Activated T-cell treated with anti-CD3 and anti-CD28 coated beads, Interleukin-2, amount 50 U/mL, for 24 hours (primary cell): ENCODE data around the gene INPP4A.

ENCODE experiments used
- DNase-seq: peaks from one replicate; pipeline ENCODE4 v3.0.0-alpha.2; 2020
- H3K27ac Mint-ChIP-seq: 2 replicates; pipeline ENCODE4 v1.8.0; 2020; ENCODE audit warnings: mild to moderate bottlenecking, mixed read lengths
- H3K27me3 Mint-ChIP-seq: 2 replicates; pipeline ENCODE4 v1.8.0; 2020; ENCODE audit warnings: mixed read lengths
- H3K36me3 Mint-ChIP-seq: 2 replicates; pipeline ENCODE4 v1.8.0; 2020; ENCODE audit warnings: low read depth, mixed read lengths
- H3K4me1 Mint-ChIP-seq: 2 replicates; pipeline ENCODE4 v1.8.0; 2020; ENCODE audit warnings: low read depth, mixed read lengths
- H3K4me3 Mint-ChIP-seq: 2 replicates; pipeline ENCODE4 v1.8.0; 2020; ENCODE audit warnings: mild to moderate bottlenecking, moderate library complexity, mixed read lengths
- H3K9me3 Mint-ChIP-seq: 2 replicates; pipeline ENCODE4 v1.8.0; 2020; ENCODE audit warnings: mixed read lengths

Gene INPP4A

DNA sequence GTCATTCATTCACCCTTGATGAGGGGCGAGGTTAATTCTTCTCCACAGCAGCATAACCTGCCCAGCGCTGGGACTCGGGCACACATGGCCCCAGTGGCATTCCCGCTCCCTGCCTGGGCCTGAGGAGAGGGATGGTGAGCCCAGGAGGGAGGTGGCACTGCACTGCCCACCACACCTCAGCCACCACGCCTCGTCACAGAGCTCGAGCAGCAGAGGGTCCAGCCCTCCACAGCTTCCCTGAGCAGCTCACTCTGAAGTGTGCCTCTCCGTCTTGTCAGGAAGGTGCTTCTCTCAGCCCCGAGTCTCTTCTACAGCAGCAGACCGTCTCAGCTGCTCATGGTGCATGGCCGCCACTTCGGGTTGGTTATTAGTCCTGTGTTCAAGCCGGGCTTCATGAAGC is 128.8 kb downstream of the INPP4A start:
- no peak overlapping the region for H3K4me3 Mint-ChIP-seq
- no peaks in the 10 kb centered on the region for H3K4me1 Mint-ChIP-seq
- H3K36me3 Mint-ChIP-seq, result peaks cover 92% of the 10 kb centered on the region
- no peaks in the 10 kb centered on the region for H3K9me3 Mint-ChIP-seq
- no peak overlapping the region for H3K27ac Mint-ChIP-seq
- DNase-seq, result no peak
- no peaks in the 10 kb centered on the region for H3K27me3 Mint-ChIP-seq

DNA sequence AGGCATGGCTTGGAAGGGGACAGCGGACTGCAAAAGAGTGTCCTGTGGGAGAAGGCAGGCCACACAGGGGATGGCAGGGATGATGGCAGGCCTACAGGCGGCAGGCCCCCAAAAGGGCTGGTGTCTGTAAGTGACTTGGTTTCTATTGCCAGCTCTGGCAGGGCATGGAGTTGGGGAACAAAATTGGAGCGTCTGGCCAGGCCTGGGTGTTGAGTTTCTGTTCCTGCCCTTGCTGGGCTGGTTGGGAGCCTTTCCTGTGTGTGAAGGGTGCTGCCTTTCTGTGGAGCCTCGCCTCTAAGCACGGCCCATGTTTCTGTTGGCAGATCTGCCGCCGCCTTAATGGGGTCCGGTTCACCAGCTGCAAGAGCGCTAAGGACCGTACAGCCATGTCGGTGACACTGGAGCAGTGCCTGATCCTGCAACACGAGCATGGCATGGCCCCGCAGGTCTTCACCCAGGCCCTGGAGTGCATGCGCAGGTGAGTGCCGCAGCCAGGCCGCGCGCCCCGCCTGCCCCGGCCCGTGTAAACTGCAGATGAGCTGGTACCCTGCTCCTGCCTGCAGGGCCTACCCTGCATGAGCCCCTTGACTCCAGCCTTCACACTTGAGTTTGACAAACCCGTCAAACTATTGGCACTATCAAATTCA is 132.1 kb downstream of the INPP4A start:
- no peaks in the 10 kb centered on the region for H3K4me1 Mint-ChIP-seq
- peak overlapping the region; percentile 24 for H3K27ac Mint-ChIP-seq
- H3K4me3 Mint-ChIP-seq, result no peak overlapping the region
- no peaks in the 10 kb centered on the region for H3K27me3 Mint-ChIP-seq
- DNase-seq, result no peak
- no peaks in the 10 kb centered on the region for H3K9me3 Mint-ChIP-seq
- peaks cover 83% of the 10 kb centered on the region for H3K36me3 Mint-ChIP-seq

DNA sequence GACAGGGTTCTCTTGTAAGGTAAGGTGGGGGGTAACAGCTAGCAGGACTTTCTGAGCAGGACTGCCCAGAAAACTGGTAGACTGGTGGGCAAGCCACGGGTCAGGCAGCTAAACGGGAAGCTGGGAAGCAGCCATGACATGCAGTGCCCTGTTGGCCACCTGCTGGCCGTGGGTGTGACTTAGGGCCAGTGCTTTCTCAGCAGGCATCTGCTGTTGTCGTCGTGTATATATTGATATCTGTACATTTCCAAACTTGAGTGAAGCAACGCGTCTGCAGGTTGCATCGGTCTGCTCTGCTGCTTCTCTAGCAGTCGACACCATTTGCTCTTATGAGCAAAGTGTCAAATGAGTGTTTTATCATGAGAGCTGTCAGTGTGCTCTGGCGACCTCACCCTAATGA is 132.7 kb downstream of the INPP4A start:
- no peaks in the 10 kb centered on the region for H3K4me1 Mint-ChIP-seq
- H3K4me3 Mint-ChIP-seq, result no peak overlapping the region
- DNase-seq, result no peak
- no peaks in the 10 kb centered on the region for H3K27me3 Mint-ChIP-seq
- peak overlapping the region; percentile 23 for H3K27ac Mint-ChIP-seq
- peaks cover 85% of the 10 kb centered on the region for H3K36me3 Mint-ChIP-seq
- no peaks in the 10 kb centered on the region for H3K9me3 Mint-ChIP-seq

- Mint-ChIP-seq H3K27me3 (no peaks in the 10 kb centered on the region), H3K36me3 (peaks cover 83% of the 10 kb centered on the region), H3K9me3 (no peaks in the 10 kb centered on the region), H3K27ac (peak overlapping the region; percentile 15), H3K4me3 (no peak overlapping the region), H3K4me1 (no peaks in the 10 kb centered on the region)
- no peak for DNase-seq
Observed at GRCh38 chr2:98578231-98578630, 133.6 kb downstream of the INPP4A start.

GRCh38 chr2:98579926-98580325 is 135.3 kb downstream of the INPP4A start:
- no peaks in the 10 kb centered on the region for H3K4me1 Mint-ChIP-seq
- H3K36me3 Mint-ChIP-seq, result peaks cover 86% of the 10 kb centered on the region
- DNase-seq, result no peak
- H3K4me3 Mint-ChIP-seq, result no peak overlapping the region
- no peaks in the 10 kb centered on the region for H3K27me3 Mint-ChIP-seq
- peak overlapping the region; percentile 38 for H3K27ac Mint-ChIP-seq
- H3K9me3 Mint-ChIP-seq, result no peaks in the 10 kb centered on the region

DNA sequence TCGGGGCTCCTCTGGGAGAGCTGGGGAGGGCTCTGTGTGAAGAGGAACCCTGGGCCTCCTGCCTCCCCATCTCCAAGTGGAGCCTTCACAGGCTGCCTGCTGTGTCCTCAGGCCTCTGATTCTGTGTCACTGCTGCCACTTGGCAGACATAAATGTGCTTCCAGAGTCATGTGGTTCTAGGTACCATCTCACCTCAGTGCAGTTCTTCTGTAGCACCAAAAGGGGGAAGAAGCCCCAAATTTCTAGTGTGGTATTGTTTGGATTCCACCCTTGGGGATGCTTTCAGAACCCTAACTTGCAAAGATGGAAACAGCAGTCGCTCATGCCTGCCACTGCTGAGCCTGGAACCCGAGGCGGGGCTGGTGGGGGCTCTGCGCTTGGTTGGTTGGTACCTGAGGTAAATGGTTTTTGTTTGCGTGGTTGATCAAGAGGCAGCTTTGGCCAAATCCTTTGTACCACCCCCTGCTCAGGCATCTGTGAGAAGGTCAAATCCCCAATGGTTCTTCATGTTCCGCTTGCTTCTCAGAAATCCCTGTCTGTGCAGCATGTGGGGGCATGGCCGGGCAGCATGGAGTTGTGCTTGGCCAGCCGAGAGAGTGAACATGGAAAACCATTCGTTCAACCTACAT is 136.1 kb downstream of the INPP4A start:
- Mint-ChIP-seq H3K36me3 (peaks cover 86% of the 10 kb centered on the region), H3K27me3 (no peaks in the 10 kb centered on the region), H3K4me3 (no peak overlapping the region), H3K27ac (peak overlapping the region; percentile 38), H3K9me3 (no peaks in the 10 kb centered on the region), H3K4me1 (no peaks in the 10 kb centered on the region)
- DNase-seq, result no peak

DNA sequence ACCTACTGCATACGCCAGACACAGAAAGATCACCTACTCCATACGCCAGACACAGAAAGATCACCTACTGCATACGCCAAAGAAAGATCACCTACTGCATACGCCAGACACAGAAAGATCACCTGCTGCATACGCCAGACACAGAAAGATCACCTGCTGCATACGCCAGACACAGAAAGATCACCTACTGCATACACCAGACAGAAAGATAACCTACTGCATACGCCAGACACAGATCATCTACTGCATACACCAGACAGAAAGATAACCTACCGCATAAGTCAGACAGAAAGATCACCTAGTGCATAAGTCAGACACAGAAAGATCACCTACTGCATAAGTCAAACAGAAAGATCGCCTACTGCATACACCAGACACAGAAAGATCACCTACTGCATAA is 137.9 kb downstream of the INPP4A start:
- Mint-ChIP-seq H3K4me1 (no peaks in the 10 kb centered on the region), H3K4me3 (no peak overlapping the region), H3K27me3 (no peaks in the 10 kb centered on the region), H3K27ac (no peak overlapping the region), H3K9me3 (no peaks in the 10 kb centered on the region), H3K36me3 (peaks cover 85% of the 10 kb centered on the region)
- DNase-seq, result no peak

DNA sequence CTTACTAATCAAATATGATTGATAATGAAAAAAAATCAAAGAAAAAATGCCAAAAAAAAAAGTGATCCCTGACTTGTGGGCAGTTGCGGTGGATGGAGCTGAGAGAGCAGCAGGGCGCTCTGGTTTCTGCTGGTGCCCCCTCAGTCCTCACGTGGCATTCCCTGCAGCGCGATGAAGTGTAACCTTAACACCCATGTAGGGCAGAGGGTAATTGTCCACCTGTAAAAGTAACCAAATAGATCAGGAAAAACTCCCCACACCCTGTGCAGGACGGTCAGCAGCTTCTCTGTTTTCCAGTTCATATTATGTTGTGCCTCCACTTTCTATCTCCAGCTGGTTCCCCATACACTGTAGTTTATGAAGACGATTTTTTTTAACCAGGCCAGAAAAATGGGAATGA is 138.6 kb downstream of the INPP4A start:
- DNase-seq, result no peak
- Mint-ChIP-seq H3K27ac (peak overlapping the region; percentile 61), H3K4me3 (no peak overlapping the region)

GRCh38 chr2:98583816-98584618 is 139.4 kb downstream of the INPP4A start:
- no peak for DNase-seq
- H3K36me3 Mint-ChIP-seq, result peaks cover 82% of the 10 kb centered on the region
- H3K27me3 Mint-ChIP-seq, result no peaks in the 10 kb centered on the region
- no peak overlapping the region for H3K4me3 Mint-ChIP-seq
- no peaks in the 10 kb centered on the region for H3K9me3 Mint-ChIP-seq
- peak overlapping the region; percentile 47 for H3K27ac Mint-ChIP-seq
- peaks cover 5% of the 10 kb centered on the region for H3K4me1 Mint-ChIP-seq

More for the DNA sequence above, 138.6 kb downstream of the INPP4A start:
- no peaks in the 10 kb centered on the region for H3K9me3 Mint-ChIP-seq
- H3K4me1 Mint-ChIP-seq, result peaks cover 2% of the 10 kb centered on the region
- H3K36me3 Mint-ChIP-seq, result peaks cover 85% of the 10 kb centered on the region
- H3K27me3 Mint-ChIP-seq, result no peaks in the 10 kb centered on the region

GRCh38 chr2:98585386-98585785 is 140.7 kb downstream of the INPP4A start:
- no peaks in the 10 kb centered on the region for H3K9me3 Mint-ChIP-seq
- peaks cover 85% of the 10 kb centered on the region for H3K36me3 Mint-ChIP-seq
- DNase-seq, result no peak
- H3K4me1 Mint-ChIP-seq, result peaks cover 7% of the 10 kb centered on the region
- peak overlapping the region; percentile 69 for H3K27ac Mint-ChIP-seq
- H3K4me3 Mint-ChIP-seq, result no peak overlapping the region
- no peaks in the 10 kb centered on the region for H3K27me3 Mint-ChIP-seq

DNA sequence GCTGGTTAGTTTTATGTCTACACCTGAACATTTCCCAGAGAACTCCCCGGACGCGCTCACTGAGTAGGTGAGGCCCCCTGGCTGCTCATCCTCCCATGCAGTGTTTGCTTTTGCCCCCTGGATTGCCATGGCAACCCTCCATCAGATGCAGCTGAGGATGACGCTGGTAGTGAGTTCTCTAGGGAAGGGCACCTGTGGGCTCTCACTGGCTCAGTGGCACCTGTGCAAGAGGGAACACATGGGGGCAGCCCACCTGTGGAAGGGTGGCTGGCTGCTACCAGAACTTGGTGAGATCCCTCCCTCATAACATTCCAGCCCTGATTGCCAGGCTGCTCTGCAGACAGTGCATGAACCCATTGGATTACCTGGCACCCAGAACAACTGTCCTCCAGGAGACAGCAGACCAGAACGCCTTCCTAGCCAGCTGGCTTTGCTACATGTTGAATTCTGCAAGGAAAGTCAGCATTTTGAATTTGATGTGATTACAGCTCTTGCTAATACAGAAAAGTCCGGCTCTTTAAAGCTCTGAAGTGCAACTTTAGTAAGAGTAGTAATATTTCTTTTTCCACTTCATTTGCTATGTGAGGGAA is 142.0 kb downstream of the INPP4A start:
- H3K4me3 Mint-ChIP-seq, result no peak overlapping the region
- H3K27me3 Mint-ChIP-seq, result no peaks in the 10 kb centered on the region
- H3K9me3 Mint-ChIP-seq, result no peaks in the 10 kb centered on the region
- no peak for DNase-seq
- peaks cover 8% of the 10 kb centered on the region for H3K4me1 Mint-ChIP-seq
- peak overlapping the region; percentile 12 for H3K27ac Mint-ChIP-seq
- peaks cover 89% of the 10 kb centered on the region for H3K36me3 Mint-ChIP-seq

DNA sequence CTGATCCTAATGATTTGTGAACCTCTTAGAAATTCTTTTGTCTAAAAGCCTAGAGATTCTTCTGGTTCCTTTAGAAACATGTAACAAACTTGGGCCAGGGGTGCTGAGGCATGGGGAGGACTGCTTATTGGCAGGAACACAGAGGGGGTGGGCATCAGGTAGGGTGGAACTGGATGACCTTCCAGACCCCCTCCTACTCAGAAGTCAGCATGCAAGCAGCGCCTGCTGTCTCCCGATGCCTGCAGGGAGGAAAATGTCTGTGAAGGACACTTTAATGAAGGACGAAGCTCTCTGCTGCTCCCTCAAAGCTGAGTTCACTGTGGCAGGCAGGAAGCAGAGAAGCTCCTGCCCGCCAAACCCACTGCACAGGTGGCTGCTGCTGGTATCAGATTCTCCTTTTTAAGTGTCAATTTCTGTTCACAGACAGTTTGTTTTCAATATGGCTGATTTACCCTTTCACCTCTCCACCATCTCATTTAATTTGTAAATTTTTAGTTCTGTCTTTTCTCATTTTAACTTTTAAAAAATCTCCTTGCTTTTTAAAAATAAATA is 144.3 kb downstream of the INPP4A start:
- Mint-ChIP-seq H3K27ac (peak overlapping the region; percentile 74), H3K4me1 (peaks cover 8% of the 10 kb centered on the region), H3K9me3 (peaks cover 2% of the 10 kb centered on the region), H3K4me3 (no peak overlapping the region), H3K27me3 (no peaks in the 10 kb centered on the region), H3K36me3 (peaks cover 91% of the 10 kb centered on the region)
- no peak for DNase-seq

DNA sequence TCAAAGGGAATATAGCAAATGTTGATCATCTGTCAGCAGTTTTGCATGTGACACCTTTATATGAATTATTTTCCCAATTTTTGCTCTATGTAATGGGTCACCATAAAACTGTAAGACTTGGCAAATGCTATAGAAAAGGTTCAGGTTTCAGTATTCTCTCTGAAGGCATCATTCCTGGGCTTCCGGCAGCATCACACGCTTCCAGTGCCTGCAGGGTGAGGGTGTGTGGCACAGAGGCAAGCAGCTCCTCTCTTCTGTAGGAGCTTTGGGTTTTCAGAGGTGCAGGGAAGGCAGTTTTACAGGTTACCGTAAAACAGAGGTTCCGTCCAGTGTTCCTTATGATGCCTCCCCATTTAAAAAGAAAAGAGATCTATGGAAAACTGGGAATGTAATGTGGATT is 144.8 kb downstream of the INPP4A start:
- H3K4me1 Mint-ChIP-seq, result peaks cover 8% of the 10 kb centered on the region
- peaks cover 4% of the 10 kb centered on the region for H3K9me3 Mint-ChIP-seq
- H3K36me3 Mint-ChIP-seq, result peaks cover 91% of the 10 kb centered on the region
- H3K27me3 Mint-ChIP-seq, result no peaks in the 10 kb centered on the region
- H3K4me3 Mint-ChIP-seq, result no peak overlapping the region
- DNase-seq, result no peak
- H3K27ac Mint-ChIP-seq, result peak overlapping the region; percentile 74

GRCh38 chr2:98592565-98592964 is 147.9 kb downstream of the INPP4A start:
- Mint-ChIP-seq H3K27me3 (no peaks in the 10 kb centered on the region), H3K9me3 (peaks cover 6% of the 10 kb centered on the region), H3K4me3 (no peak overlapping the region), H3K36me3 (peaks cover 89% of the 10 kb centered on the region), H3K4me1 (peaks cover 14% of the 10 kb centered on the region), H3K27ac (peak overlapping the region; percentile 73)
- DNase-seq, result no peak
